ENCODE data around the gene UNK. TPM values are rescaled to one million over a fixed set of nuclear protein-coding genes. Genes with fewer than 3 reads are reported as not detected.
"Not testable (repeated sequence)": the region's sequence is repeated elsewhere in the genome, so short reads cannot be mapped to it uniquely, and the experiment has no call there.

UNK gene
- total RNA-seq, 1 experiment from 2014 or later: 16.0 TPM

DNA sequence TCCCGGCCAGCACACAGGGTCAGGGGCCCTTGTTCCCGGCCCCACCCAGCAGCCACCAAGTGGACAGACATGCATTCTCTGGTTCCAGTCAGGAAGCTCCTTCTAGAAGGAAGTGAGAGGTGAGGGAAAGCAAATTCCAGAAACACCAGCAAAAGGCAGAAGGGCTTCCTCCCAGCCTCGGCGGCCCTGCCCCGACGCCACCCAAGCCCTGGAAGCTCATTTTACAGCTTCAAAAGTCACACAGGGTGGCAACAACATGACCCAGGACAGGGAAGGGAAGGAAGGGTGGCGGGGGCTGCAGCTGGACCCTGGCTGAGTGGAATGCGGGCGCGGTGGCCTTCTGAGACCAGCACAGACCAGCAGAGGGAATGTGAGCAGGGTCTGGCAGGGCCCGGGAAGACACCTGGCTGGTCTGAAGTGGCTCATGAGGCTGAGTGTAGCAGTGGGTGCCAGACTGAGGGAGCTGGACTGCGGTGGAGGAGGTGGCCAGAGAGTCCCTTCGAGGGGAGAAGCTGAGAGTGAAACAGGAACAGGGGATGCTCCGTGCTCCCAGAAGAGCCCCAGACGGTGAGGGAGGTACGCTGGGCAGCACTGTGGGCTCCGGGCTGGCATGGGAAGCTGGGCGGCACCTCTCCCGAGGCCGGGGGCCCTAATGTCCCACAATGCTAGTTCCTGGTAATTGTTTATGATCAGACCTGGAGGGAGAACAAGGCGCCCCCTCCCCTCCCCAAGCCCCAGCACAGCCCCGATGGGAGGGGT lies 61.5 kb downstream of the UNK start:
- DNase-seq: no peak
- Histone ChIP-seq H3K9me3 (no peaks in the 10 kb centered on the region), H3K36me3 (peaks cover 30% of the 10 kb centered on the region), H3K27me3 (no peaks in the 10 kb centered on the region), H3K4me3 (no peak overlapping the region)

DNA sequence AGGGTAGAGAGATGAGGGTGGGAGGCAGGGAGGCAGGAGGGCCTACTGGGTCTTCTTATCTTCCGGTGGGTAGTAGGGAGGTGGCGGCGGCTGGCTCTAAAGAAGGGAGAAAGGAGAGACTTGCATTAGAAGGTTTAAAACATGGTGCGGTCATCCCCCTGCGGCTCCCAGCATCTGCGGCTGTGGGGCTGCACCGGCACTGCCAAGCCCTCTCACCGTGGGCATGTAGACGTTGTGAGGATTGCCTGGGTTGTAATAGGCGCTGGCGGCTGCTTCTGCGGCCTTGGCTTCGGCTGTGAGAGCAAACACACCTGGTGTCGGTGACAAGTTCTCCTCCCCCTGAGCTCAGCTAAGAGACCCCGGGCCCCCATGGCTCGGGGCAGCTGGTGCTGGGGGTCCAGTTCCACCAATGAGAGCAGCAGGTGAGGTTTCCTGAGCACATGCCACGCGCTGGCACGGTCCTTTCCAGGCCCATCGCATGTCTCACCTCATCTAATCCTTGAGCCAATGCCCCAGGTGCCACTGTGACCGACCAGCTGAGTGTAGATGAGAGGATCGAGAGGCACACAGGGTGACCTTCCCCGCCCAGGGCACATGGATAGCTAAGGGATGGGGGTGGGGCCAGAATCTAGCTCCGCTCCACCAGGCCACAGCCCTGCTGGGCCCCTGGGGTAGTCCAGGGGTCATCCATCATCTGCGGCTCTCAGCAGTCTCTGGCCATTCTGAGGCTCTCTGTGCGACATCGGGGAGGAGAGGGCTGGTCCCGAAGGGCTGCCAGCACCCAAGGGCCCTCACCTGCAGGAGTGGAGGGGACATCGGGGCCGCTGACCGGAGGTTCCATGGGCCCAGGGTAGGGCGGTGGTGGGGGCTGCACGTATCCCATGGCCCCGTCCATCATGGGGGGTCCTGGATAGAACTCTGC lies 62.3 kb downstream of the UNK start:
- H3K27me3 ChIP-seq: no peaks in the 10 kb centered on the region
- H3K4me3 ChIP-seq: no peak overlapping the region
- no peak for DNase-seq
- H3K36me3 ChIP-seq: peaks cover 34% of the 10 kb centered on the region
- no peaks in the 10 kb centered on the region for H3K9me3 ChIP-seq

GRCh38 chr17:75847614-75848522 lies 63.3 kb downstream of the UNK start:
- H3K9me3 ChIP-seq: no peaks in the 10 kb centered on the region
- H3K36me3 ChIP-seq: peaks cover 34% of the 10 kb centered on the region
- DNase-seq: no peak
- H3K27me3 ChIP-seq: no peaks in the 10 kb centered on the region
- H3K4me3 ChIP-seq: no peak overlapping the region

GRCh38 chr17:75848523-75849278 lies 64.1 kb downstream of the UNK start:
- no peak for DNase-seq
- no peaks in the 10 kb centered on the region for H3K9me3 ChIP-seq
- H3K36me3 ChIP-seq: peaks cover 34% of the 10 kb centered on the region
- H3K27me3 ChIP-seq: no peaks in the 10 kb centered on the region
- H3K4me3 ChIP-seq: no peak overlapping the region

DNA sequence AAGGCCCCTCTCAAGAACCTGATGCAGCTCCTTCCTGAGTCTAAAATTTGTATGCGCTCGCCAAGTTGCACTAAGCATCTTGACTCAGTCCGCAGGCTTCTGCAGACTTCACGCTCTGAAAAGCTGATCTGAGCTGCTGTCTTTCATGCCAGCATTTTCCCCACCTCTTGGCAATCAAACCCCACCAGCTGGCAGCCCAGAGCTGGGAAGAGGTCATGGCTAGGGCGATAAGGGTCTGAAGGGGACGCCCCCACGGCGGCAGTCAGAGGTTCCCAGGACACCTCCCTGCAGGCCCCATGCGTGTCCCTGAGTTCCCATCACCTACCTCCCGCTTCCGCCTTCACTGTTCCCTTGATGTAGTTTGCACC lies 64.7 kb downstream of the UNK start:
- Histone ChIP-seq H3K9me3 (no peaks in the 10 kb centered on the region), H3K27me3 (no peaks in the 10 kb centered on the region), H3K4me3 (no peak overlapping the region), H3K36me3 (peaks cover 34% of the 10 kb centered on the region)
- no peak for DNase-seq

GRCh38 chr17:75849724-75850123 lies 65.1 kb downstream of the UNK start:
- H3K27me3 ChIP-seq: no peaks in the 10 kb centered on the region
- no peak overlapping the region for H3K4me3 ChIP-seq
- no peaks in the 10 kb centered on the region for H3K9me3 ChIP-seq
- H3K36me3 ChIP-seq: peaks cover 34% of the 10 kb centered on the region
- no peak for DNase-seq

DNA sequence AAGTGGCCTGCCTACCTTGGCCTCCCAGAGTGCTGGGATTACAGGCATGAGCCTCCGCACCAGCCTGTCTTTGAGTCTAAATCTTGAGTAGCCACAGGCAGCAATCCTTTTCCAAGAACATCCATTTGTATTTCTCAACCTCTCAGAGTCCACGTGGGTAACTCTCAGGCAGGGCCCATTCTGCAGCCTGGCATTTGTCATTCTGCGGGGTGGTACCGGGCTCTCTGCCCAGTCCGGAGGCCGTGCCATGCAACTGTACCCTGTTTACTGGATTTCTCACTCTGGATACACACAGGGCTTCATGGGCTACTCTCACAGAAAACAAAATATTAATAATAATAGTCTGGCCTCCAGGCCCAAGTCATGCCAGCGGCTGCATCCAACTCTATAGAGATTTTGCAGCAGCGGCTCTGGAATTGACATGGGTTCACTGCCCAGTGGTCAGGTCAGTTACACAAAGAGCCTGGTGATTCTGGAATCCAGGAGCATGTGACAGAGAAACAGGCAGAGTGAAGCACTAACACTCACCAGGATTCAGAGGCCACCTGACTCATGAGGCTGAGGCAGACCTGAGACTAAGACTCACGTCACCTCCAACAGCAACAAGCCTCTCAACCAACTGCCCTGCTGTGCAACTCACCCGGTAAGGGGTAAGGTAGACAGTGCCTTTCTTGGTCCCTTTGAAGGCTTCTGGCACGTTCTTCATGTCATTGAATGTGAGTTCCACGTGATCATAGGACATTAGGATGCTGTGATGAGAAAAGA lies 66.5 kb downstream of the UNK start:
- H3K4me3 ChIP-seq: no peak overlapping the region
- H3K36me3 ChIP-seq: peaks cover 29% of the 10 kb centered on the region
- DNase-seq: no peak

GRCh38 chr17:75851693-75851991 lies 67.0 kb downstream of the UNK start:
- DNase-seq, H3K9me3 ChIP-seq, H3K4me3 ChIP-seq, H3K27me3 ChIP-seq: not testable (repeated sequence)
- H3K36me3 ChIP-seq: peaks cover 29% of the 10 kb centered on the region

More for the DNA sequence above, 66.5 kb downstream of the UNK start:
- Histone ChIP-seq H3K9me3 (no peaks in the 10 kb centered on the region), H3K27me3 (no peaks in the 10 kb centered on the region)

- Histone ChIP-seq H3K27me3 (no peaks in the 10 kb centered on the region), H3K4me3 (no peak overlapping the region), H3K9me3 (no peaks in the 10 kb centered on the region), H3K36me3 (peaks cover 13% of the 10 kb centered on the region)
- peak; percentile 49 for DNase-seq
These were observed 68.8 kb downstream of the UNK start for GRCh38 chr17:75853433-75853832.

GRCh38 chr17:75854101-75854748 lies 69.6 kb downstream of the UNK start:
- DNase-seq: peak; percentile 44
- Histone ChIP-seq H3K36me3 (peaks cover 13% of the 10 kb centered on the region), H3K9me3 (no peaks in the 10 kb centered on the region), H3K27me3 (no peaks in the 10 kb centered on the region), H3K4me3 (peak overlapping the region; percentile 93)

DNA sequence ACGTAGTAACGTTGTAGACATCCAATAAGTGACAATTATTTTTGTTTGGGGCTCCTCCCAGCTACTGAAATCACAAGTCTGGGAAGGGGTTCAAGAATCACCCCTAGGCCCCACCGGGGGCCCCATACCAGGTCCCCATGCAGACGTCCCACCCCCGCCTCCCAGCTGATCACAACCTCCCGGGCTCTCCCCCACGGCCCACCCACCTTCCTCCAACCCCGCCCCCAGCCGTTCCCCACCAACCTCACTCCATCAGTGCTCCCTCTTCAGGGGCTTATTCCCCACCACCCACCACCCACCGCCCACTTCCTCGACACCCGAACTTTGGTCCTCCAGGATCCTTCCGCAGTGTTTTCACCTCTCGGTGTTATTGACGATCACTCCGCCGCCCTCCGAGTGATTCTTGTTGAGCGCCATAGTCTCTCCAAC lies 70.3 kb downstream of the UNK start:
- H3K4me3 ChIP-seq: peak overlapping the region; percentile 93
- no peak for DNase-seq

DNA sequence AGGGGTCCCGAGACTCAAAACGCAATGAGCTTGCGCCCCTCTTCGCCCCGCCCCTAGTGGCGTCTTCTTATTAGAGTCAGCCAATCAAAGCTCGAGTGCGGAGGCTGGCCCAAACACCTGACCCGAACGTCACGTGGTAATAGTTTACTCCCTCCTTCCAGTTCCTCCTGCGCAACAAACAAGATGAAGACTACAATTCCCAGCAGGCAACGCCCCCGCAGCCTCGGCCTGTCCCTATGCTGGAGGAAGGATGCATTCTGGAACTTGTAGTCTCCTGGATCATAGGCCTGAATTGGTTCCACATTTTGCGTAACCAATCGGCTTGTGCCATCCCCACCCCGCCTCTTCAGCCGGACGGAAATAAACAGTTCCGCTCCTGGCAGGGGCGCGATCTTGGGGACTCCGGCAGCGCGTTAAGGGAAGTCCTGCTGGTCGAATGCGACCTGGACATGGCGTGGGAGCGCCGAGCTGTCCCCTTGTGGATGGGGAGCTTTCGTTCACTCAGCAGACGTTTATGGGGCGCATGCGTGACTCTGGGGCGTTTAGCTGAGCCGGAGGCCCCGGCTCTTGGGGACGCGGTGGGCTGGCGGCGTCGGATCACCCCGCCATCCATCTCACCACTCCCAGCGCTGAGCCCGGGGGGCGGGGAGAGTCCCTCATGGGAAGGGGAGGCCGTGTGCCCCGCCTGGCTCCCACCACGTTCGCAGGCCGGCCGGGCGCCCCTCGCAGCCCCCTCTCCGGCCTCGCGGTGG lies 70.9 kb downstream of the UNK start, which contains the start of gene WBP2:
Gene WBP2 (minus strand): TSS at position 26 of the 752 bp plus-strand sequence. CDS start 38 bp downstream, outside the sequence.
- H3K9me3 ChIP-seq: no peaks in the 10 kb centered on the region
- peak; percentile 99 for DNase-seq
- H3K36me3 ChIP-seq: peaks cover 10% of the 10 kb centered on the region
- peak within 1 kb of the TSS; percentile 93 for H3K4me3 ChIP-seq
- no peaks in the 10 kb centered on the region for H3K27me3 ChIP-seq

More for the DNA sequence above, 70.3 kb downstream of the UNK start:
- Histone ChIP-seq H3K9me3 (no peaks in the 10 kb centered on the region), H3K27me3 (no peaks in the 10 kb centered on the region), H3K36me3 (peaks cover 13% of the 10 kb centered on the region)

DNA sequence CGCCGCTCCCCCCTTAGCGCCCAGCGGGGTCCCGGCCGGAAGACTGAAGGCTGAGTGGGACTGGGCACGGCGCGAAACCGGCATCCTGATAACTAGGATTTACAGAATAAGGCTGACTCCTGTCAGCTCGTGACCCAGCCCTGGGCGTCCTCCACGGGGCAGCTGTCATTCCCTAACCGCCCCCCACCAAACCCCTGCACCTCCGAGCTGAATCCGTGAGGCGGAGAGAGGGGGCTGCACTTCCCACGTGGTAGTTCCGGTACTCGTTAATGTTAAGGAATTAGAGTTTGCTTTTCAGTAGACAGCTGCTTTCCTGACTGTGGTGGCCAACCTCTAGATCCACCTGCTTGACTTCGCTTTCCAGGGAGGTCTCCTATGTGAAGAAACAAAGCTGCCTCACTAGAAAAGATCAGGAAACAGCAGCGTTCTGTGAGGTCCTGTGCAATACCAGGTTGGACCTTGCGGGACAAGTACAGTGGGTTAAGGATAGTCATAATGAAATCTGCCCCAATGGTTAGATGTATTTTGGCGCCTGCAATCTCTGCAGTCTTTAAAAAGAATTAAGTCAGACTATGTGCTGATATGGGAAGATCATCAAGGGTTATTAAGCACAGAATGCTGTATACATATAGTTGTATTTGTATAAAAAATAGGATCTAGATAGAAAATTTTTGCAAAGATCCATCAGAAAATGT lies 71.6 kb downstream of the UNK start:
- DNase-seq: peak; percentile 53
- H3K4me3 ChIP-seq: peak overlapping the region; percentile 93
- H3K36me3 ChIP-seq: peaks cover 3% of the 10 kb centered on the region
- H3K9me3 ChIP-seq: no peaks in the 10 kb centered on the region
- H3K27me3 ChIP-seq: no peaks in the 10 kb centered on the region

DNA sequence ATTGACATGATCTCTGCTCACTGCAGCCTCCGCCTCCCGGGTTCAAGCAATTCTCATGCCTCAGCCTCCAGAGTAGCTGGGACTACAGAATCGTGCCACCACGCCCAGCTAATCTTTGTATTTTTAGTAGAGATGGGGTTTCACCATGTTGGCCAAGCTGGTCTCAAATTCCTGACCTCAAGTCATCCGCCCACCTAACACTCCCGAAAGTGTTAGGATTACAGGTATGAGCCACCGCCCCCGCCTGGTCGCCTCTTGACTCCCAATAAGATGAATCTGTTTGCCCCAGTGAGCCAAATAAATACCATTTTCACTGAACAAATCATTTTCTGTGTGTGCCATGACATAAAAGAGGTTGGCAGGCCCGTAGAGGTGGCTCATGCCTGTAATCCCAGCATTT lies 74.8 kb downstream of the UNK start:
- not testable (repeated sequence) for H3K27me3 ChIP-seq, H3K9me3 ChIP-seq, DNase-seq, H3K36me3 ChIP-seq, H3K4me3 ChIP-seq
